Activated gamma-delta T cell treated with anti-CD3 and anti-CD28 coated beads, Interleukin-2, amount 50 U/mL, for 16 hours (primary cell): ENCODE results near the gene ZBTB32.

Experiments used
- DNase-seq: peaks from one replicate; pipeline ENCODE4 v3.0.0-alpha.2; 2020; ENCODE audit warnings: low read depth

The ZBTB32 gene

DNA sequence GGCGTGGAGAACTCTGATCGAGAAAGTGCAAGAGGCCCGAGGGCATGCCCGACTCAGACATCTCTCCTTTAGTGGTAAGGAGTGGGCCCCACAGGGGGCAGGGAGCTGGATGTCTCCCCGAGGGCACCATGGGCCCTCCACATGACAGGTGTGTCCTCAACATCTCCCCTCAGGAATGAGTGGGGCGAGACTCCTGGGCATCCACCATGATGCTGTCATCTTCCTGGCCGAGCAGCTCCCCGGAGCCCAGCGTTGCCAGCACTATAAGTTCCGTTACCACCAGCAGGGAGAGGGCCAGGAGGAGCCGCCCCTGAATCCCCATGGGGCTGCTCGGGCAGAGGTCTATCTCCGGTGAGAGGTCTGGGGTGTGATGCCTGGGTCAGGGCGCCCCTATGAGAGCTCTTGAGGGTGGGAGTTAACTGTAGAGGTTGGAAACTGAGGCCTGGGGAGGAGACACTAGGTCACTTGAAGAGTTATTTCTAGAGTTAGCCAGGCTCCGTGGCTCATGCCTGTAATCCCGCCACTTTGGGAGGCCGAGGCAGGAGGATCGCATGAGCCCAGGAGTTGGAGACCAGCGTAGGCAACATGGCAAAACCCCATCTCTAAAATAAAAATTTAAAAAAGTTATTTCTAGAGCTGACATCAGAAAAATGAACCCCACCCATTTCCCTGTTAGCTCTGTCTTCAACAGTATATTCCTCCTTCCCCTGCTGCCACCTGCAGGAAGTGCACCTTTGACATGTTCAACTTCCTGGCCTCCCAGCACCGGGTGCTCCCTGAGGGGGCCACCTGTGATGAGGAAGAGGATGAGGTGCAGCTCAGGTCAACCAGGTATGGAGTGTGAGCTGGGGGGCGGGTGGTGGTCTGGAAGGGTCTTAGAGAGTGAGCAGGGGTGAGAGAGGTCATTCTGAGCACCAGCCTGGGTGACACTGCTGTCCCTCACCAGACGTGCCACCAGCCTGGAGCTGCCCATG lies 32.8 kb downstream of the ZBTB32 start:
- DNase-seq: no peak

DNA sequence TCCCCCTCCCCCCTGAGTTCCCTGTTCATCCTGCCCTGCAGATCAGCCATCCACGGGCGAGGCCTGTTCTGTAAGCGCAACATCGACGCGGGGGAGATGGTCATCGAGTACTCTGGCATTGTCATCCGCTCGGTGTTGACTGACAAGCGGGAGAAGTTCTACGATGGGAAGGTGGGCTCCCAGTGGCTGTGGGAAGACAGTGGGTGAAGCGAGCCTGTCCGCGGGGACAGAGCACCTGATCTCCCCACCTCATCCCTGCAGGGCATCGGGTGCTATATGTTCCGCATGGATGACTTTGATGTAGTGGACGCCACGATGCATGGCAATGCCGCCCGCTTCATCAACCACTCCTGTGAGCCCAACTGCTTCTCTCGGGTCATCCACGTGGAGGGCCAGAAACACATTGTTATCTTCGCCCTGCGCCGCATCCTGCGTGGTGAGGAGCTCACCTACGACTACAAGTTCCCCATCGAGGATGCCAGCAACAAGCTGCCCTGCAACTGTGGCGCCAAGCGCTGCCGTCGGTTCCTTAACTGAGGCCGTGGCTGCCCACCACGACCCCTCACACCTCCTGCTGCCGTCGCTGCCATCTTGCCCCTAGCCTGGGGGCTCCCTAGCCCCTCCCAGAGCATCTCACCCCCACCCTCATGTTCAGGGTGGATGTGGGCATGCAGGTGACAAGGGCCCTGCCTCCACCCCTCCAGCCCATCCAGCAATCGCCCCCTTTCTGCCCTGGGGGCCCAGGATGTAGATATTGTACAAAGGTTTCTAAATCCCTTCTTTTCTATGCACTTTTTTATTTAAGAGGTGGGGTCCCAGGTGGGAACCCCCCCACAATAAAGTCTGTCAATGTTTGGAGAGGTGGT lies 33.9 kb downstream of the ZBTB32 start:
- no peak for DNase-seq

DNA sequence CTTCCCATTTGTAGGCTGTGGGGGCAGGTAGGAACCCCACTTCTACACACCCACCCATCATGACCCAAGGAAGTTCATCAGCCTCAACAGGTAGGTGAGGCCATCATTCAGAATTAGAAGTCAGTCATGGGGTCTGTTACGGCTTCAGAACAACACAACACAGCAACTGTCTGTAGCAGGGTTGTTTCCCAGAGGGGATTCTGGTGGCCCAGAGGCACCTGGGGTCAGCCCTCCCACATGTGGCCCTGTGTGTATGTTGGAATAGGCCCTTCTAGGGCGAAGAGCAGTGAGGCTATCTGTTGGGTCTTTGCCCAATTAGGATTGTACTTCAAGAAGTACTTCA lies 34.5 kb downstream of the ZBTB32 start:
- DNase-seq: no peak

DNA sequence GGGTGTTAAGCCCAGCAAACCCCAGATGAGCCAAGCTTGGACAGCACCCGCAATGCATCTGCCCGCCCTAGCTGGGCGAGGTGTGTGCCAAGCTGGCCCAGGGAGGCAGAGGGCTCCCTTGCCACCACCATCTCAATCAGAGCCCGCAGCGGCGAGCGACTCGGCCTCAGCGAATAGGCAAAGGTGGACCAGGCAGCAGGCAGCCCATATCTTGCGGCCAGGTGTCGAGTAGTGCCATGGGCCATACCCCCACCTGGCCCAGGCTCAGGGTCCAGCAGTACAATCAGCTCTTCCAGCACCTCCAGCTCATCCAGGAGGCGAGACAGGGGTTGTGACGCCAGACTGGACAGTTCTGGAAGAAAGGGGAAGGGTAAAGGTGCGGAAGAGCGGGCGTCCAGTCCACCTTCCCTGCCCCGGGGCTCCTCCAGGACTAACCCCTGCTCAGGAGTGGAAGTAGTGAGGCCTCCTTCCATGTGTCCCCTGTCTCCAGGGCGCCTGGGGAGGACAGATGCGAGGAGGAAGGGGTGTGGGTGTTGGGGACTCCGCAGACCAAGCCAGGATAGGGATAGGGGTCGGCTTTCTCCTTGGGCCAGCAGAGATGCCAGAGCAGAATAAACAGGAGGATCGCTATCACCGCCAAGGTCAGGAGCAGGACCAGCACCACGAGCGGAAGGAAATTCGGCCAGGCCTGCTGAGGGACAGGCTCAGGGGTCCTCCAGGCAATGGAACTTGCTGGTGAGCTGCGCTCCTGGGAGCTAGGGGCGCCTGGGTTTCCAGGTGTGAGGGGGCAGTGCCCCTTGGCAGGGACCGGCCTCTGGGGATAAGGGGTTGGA lies 35.1 kb downstream of the ZBTB32 start:
- no peak for DNase-seq

DNA sequence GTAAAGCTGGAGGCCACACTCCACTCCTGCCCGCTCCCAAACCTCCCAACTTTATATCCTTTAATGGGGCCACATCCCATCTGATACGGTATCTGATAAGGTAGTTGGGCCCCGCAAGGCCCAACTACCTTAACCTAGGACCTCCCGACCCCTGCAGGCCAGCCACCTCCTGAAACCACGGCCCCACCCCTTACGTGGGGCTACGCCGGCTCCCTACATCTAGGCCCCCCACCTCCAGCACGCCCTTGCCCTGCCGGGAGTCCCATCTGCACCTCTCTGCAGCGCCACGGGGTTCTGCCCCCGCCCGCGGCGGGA lies 35.7 kb downstream of the ZBTB32 start:
- DNase-seq: no peak

DNA sequence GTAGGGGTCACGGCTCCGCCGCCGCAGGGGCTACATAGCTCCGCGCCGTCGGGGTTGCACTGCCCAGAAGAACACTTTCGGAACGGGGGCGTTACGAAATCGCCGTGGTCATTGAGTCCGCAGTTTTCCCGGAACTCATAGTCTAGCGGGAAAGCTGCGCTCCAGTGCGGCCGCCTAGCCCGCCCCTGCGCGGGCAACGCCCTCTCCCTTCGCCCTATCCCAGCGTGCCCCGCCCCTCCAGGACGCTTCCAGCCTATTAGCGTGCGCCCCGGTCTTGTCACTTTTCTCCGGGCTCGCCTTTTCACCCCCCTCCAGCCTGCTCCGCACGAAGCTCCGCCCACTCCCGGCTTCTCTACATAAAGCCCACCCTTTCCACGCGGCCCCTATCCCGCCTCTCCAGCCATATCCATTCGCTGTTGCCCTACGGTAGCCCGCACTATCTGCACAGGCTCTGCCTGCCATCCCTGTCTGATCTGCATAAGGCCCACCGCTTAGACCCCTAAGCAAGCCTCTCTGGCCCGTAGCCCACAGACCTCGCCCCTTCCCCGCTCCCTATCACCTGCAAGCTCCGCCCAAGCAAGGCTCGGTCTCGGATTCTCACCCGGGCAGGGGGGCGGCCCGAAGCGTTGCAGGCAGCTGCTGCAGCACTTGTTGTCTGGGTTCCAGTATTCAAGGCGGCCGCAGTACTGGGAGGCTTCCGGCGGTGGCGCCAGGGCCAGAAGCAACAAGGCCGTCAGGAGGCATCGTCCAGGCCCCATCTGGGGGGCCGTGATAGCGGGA lies 36.3 kb downstream of the ZBTB32 start:
- peak; percentile 94 for DNase-seq

DNA sequence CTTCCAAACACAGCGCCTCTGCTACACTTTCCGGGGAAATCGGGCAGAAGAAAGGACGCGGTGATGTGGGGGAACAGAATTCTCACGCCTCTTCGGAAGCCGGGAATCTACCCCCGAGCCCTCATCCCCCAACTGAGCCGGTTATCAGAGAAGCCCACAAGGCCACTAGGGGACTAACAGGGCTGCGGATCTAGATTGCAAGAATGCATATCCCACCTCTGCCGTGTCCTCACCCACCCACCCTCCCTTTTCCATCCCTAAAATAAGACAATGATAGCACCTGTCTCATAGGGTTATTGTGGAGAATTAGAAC lies 36.8 kb downstream of the ZBTB32 start:
- no peak for DNase-seq

DNA sequence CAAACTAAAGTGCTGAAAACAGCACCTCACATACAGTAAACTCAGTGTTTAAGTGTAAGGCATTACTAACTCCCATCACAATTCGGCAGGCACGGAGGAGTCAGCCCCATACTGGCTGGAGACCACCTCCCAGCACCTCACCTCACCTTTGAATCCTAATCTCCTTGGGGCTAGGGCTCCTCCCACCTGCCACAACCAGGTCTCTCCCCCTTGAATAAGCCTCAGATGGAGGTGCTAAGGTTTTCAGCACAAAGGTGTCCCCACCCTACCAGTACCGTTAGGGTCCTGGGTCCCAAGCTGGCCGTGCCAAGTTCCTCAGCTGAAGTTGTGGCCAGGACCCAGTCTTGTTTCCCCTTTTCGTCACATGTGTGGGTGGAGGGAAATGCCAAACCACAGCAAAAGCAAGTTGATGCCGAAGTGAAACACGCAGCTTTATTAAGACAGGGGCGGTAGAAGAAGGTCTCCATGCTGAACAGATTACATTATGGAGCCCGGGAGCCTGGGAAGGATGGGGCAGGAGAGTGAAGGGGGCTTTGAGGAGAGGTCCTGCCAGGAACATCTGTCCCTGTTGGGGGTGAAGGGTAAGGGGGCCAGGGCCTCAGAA lies 37.9 kb downstream of the ZBTB32 start, which contains the start of gene IGFLR1:
IGFLR1 (minus strand) TSS at position 332 of the 604 bp plus-strand sequence. CDS start 1,272 bp downstream, outside the sequence.
- DNase-seq: peak; percentile 70

DNA sequence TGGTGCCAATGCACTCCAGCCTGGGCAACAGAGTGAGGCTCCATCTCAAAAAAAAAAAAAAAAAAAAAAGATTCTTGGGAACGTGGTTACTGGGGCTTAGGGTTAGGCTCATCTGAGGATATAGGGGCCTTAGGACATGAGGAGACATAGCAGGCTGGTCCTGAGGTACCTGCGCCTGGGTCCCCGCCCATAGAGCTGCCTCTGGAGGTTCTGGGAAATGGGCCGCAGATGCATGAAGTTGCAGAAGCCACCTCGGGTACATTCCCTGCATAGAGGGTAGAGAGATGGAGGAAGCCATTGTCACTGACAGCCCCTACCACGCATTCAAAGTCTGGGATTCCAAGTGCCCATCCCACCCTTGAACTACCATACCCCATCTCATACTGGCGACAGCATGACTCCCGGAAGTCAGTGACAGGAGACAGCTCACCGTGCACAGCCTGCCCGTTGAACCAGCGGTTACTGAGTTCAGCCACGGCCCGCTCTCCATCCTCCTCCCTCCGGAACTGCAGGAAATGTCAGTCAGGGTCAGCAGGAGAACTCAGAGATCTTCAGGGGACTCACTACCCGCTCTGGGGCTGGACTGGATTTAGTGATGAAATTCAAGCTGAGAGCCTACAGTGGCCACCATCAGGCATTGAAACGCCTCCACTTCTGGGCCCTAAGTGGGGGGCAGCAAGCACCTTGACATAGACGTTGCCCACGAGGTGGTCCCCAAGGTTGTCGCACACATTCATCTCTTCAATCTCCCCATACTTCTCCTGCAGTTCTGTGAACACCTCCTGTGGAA lies 39.5 kb downstream of the ZBTB32 start:
- no peak for DNase-seq

DNA sequence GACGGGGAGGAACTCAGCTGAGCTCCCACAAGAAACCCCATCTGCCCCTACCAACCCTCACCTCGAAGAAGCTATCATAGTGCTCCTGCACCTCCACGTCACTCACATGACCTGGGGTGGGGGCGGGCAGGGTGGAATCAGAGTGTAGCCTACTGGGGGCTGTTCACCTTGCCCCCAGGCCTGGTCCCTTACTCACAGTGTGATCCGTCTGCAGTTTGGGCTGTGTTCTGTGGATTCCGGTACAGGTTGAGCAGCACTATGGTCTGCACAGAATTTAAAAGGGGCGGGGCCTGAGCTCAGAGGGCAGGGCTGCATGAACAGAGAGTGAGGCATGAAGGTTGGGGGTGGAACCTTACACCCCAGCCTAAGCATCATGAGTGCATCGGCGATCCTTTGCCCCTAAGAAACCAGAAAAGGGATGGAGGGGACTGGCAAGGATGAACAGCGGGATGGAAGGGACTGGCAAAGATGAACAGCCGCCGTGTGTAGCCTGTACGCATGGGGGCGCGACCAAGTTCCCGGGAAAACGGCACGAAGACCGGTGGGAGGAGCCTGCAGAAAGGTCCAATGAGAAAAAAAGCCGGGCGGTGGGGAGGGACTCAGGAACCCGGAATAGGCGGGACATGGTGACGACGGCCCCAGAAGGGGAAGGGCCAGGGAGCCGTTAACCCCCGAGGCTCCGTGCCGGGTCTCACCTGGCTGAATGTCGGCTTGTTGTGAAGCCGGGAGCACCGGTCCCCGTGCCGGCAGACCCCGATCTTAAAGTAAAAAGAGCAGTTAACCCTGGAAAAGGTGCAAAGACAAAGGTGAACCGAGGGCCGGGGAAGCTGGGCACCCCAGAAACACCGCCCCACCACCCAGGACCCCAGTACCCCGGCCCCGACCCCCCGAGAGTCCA lies 40.3 kb downstream of the ZBTB32 start:
- DNase-seq: peak; percentile 91

DNA sequence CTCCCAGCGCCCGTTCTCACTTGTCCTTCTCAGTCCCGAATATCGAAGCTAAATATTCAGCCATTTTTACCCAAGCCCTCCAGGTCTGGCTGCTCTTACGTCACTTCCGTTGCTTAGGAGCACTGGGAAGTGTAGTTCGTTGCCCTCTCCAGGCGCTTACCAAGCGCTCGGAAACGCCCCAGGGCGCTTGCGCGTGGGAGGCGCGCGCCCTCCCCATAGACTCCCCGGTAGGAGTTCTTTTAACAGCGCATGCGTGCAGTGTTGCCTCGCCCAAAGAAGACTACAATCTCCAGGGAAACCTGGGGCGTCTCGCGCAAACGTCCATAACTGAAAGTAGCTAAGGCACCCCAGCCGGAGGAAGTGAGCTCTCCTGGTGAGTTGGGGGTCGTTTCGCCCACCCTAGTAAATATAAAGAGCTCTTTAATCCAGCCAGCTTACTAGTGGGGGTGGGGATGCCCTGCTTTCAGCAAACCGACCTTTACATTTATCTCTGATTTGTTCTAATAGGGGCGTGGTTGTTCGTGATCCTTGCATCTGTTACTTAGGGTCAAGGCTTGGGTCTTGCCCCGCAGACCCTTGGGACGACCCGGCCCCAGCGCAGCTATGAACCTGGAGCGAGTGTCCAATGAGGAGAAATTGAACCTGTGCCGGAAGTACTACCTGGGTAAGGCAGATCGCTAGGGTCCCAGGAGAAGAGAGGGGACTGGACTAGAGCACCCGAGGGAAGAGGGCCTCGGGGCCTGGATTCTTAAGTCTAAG lies 41.1 kb downstream of the ZBTB32 start, which contains the start of the genes PSENEN and U2AF1L4:
PSENEN (plus strand) TSS at position 324 of the 759 bp plus-strand sequence; CDS start at position 604, 280 bp downstream.
U2AF1L4 (minus strand) TSS at position 91 of the 759 bp plus-strand sequence; CDS start at position 64, 27 bp downstream.
- DNase-seq: peak; percentile 93

DNA sequence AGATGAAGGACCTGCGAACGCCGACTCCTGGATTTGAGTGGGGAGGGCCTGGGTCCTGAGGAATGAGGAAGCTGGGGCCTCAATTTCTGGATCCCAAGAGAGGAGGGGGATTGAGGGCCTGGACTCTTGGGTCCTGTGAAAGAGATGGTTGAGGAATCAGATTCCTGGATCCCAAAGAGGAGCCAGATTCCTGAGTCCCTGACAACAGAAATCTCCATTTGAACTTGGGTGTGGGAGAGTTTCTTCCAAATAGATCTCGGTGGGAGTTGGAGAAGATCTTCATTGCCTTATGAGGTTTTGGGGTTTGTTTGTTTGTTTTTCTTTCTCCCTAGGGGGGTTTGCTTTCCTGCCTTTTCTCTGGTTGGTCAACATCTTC lies 41.7 kb downstream of the ZBTB32 start:
- DNase-seq: no peak

DNA sequence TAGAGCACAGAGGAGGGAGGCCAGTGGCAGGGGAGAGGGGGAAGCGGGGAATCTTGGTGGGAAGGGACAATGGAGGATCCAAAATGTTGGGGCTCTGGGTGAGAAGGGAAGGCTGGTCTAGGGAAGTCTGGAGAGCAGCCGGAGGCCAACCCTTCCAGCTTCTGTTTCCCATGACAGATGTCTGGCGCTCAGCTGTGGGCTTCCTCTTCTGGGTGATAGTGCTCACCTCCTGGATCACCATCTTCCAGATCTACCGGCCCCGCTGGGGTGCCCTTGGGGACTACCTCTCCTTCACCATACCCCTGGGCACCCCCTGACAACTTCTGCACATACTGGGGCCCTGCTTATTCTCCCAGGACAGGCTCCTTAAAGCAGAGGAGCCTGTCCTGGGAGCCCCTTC lies 42.2 kb downstream of the ZBTB32 start:
- no peak for DNase-seq

DNA sequence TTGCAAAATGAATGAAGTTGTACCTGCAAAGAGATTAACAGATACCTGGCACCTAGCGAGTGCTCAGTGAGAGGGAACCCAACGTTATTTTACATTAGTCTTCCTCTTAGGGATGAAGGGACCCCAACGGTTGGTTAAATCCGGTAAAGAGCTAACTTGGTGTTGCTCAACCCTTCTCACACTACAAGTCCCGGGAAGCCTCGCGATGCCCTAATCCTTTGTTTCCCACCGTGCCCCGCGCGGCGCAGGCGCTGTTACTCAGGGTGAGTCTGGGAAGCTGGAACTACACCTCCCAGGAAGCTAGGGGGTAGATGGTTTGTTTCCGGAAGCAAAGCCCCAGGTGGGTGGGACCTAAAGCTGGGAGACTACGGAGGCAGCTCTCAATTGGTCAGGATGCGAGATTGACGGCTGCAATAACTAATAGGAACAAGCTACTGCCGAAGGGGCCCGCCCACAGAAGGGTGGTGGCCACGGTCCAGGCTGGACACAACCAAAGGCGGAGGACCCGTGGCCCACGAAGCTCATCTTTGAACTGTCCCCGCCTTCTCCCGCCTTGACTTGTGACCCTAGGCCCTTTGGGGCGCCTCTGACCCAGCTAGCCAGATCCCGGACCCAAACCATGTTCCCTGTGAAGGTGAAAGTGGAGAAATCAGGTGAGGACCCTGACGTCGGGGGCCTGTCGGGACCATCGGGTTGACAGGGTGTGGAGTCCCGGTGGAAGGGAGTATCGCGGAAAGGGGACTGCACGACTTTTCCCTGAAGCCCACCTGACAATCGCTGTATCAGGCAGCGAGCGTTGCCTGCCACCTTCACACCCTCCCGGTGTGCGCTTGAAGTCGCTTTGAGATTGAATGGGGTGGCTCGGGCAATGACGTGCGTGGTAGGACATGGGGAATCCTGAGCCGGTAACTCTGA lies 44.0 kb downstream of the ZBTB32 start, which contains the start of gene LIN37:
LIN37 (plus strand) TSS at position 471 of the 915 bp plus-strand sequence; CDS start at position 620, 149 bp downstream.
- peak; percentile 99 for DNase-seq

DNA sequence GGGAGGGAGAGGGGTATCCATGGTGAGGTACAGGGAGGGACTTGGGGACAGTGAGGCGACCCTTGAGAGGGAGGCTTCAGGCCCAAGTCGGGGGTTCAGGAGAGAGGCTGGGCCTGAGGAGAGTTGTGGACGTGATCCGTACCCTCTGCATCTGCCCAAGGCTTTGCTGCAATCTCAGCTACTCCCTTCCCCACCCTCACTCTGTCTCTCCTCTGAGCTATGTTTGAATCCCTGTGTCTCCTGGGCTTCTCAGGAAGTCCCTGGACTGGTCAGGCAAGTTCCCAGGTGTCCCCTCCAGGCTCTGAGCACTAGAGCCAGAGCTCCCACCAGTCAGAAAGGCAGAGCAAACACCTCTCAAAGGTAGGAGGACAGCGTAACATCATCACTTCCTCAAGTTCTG lies 45.8 kb downstream of the ZBTB32 start:
- no peak for DNase-seq

DNA sequence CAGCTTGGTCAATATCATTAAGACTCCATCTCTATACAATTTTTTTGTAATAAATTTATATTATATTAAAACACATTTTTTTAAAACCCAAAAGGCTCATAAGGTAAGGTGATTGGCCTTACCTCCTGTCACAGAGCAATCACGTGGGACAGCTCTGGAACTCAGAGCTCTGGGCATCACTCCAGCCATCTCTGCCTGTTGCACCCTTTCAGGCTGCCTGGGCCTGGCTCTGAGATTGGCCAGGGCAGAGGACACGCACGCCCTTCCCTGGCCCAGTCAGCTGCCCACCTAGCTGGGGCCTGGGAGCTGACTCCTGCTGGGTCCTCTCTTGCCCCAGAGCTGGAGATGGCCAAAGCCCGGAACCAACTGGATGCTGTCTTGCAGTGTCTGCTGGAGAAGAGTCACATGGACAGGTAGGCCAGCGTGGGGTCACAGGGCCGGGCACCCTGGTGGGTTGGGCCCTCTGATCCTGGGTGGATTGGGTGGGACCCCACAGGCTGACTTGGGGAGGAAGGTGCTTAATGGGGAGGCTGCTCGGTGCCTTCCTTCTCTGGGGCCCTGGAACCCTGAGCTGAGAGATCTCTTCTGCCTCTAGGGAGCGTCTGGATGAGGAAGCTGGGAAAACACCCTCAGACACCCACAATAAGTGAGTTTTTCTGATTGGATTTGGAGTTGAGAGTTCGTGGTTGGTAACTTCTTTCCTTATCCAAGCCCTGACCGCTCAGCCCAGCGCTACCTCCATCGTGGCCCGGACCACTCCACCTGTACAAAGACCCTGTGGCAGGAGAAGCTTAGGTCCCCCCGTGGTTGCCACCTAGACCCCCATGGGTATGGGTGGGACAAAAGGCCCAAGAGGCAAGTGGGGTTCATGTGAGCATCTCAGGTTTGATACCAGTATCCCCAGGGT lies 47.7 kb downstream of the ZBTB32 start:
- no peak for DNase-seq
